Panc1 (cell line): ENCODE results near the gene FNDC10. TPM values are rescaled to one million over a fixed set of nuclear protein-coding genes. Genes with fewer than 3 reads are reported as not detected.

ENCODE experiments used
- ATAC-seq: fragments of 200-7000 bp; cut with Tn5 transposase; 2 replicates; pipeline ENCODE4 v1.9.1; 2020; ENCODE audit warnings: mild to moderate bottlenecking, moderate library complexity
- BruUV-seq: library from RNA; stranded (reverse); fragments of 400-500 nt; replicated peaks from 2 replicates; lab custom pipeline; 2021; lab: Mats Ljungman, UMichigan
- CTCF ChIA-PET: fragments of 300-600 bp; sonication (Branson Sonifier 250); formaldehyde crosslinking; loops from one replicate; lab custom pipeline; 2022; ENCODE audit warnings: antibody characterized with exemption; lab: Charles Lee
- POLR2A ChIA-PET: fragments of 300-600 bp; sonication (Branson Sonifier 250); formaldehyde crosslinking; loops from one replicate; lab custom pipeline; 2022; ENCODE audit warnings: antibody characterized with exemption; lab: Charles Lee
- DNase-seq: peaks from one replicate; pipeline ENCODE4 v3.0.0-alpha.2; 2010; ENCODE audit warnings: low read depth, low spot score
- H3K27ac ChIP-seq: 2 replicates; pipeline ENCODE4 v1.5.1; 2011; ENCODE audit warnings: mild to moderate bottlenecking, low read length, inconsistent platforms
- H3K27me3 ChIP-seq: fragments of 200-500 bp; sonication (Bioruptor generic); 2 replicates; pipeline ENCODE4 v1.6.0; 2014; ENCODE audit warnings: low read length, inconsistent platforms; ENCODE audit not compliant: control insufficient read depth, insufficient read depth
- H3K36me3 ChIP-seq: fragments of 200-500 bp; sonication (Bioruptor generic); 2 replicates; pipeline ENCODE4 v1.5.1; 2014; ENCODE audit warnings: inconsistent platforms, mild to moderate bottlenecking, low read length, moderate library complexity; ENCODE audit not compliant: control insufficient read depth, insufficient read depth
- H3K4me1 ChIP-seq: 2 replicates; pipeline ENCODE4 v1.5.1; 2011; ENCODE audit warnings: inconsistent platforms, mild to moderate bottlenecking, low read length, moderate library complexity; ENCODE audit not compliant: control insufficient read depth, insufficient read depth
- H3K4me3 ChIP-seq, 2 experiments: 2 replicates each; pipeline ENCODE4 v1.5.1; 2011 to 2012; ENCODE audit warnings: low read depth in 2 of 2, low read length in 2 of 2, mild to moderate bottlenecking in 2 of 2, inconsistent platforms in 1 of 2, moderate library complexity in 1 of 2
- H3K9me3 ChIP-seq: fragments of 200-500 bp; sonication (Bioruptor generic); 2 replicates; pipeline ENCODE4 v1.5.1; 2014; ENCODE audit warnings: low read depth, mild to moderate bottlenecking, inconsistent platforms, low read length, moderate library complexity; ENCODE audit not compliant: control insufficient read depth, insufficient read depth
- POLR2AphosphoS5 ChIP-seq: IDR thresholded peaks from 2 replicates; pipeline ENCODE4 v1.6.1; 2012; ENCODE audit warnings: mild to moderate bottlenecking, low read depth, low read length, moderate library complexity
- SIN3A ChIP-seq: IDR thresholded peaks from 2 replicates; pipeline ENCODE4 v1.6.1; 2012; ENCODE audit warnings: low read depth, mild to moderate bottlenecking, low read length, moderate library complexity, borderline replicate concordance; ENCODE audit not compliant: insufficient read depth
- TCF7L2 ChIP-seq: IDR thresholded peaks from 2 replicates; pipeline ENCODE4 v1.6.1; 2011; ENCODE audit warnings: mild to moderate bottlenecking, low read depth, low read length, inconsistent platforms
- in situ Hi-C: cut with HindIII; loops from 2 replicates; pipeline ENCODE4 v1.10.0; 2016; ENCODE audit warnings: low sequenced_read_pairs, low pct_unique_long_range_greater_than_20kb
- intact Hi-C: fragments of 100-400 bp; cut with micrococcal nuclease; formaldehyde crosslinking; loops from one replicate; pipeline ENCODE4 v1.10.0; 2022; ENCODE audit not compliant: unreplicated experiment
- total RNA-seq: library from RNA; stranded (reverse); gene quantifications from one replicate; pipeline ENCODE4 v1.2.1, GENCODE V29; 2021; ENCODE audit not compliant: unreplicated experiment
- TF ChIP-seq, protein P1 (sequence below): fragments of 450-650 bp; IDR thresholded peaks from 2 replicates; pipeline ENCODE4 v1.5.1; 2017; ENCODE audit warnings: mild to moderate bottlenecking
- TF ChIP-seq, protein P2 (sequence below), 2 experiments: IDR thresholded peaks; 2 replicates each; pipeline ENCODE4 v1.6.1; 2011 to 2012; ENCODE audit warnings: low read depth in 2 of 2, control low read depth in 1 of 2, low read length in 1 of 2, mild to moderate bottlenecking in 1 of 2, moderate library complexity in 1 of 2; ENCODE audit not compliant: insufficient read depth in 1 of 2

FNDC10 gene
- total RNA-seq, 1 experiment from 2014 or later: 16.2 TPM

- ATAC-seq: no peak
- Histone ChIP-seq H3K9me3 (no peaks in the 10 kb centered on the region), H3K36me3 (no peaks in the 10 kb centered on the region), H3K27me3 (no peaks in the 10 kb centered on the region), H3K27ac (no peak overlapping the region), H3K4me3 (no peak overlapping the region), H3K4me1 (peaks cover 16% of the 10 kb centered on the region)
- ChIA-PET POLR2A (no interaction called here), CTCF (no interaction called here)
- no TSS peak for BruUV-seq
- intact Hi-C loops: no loop called here
- no peak for TF ChIP-seq TCF7L2
- TF ChIP-seq, protein P1, sequence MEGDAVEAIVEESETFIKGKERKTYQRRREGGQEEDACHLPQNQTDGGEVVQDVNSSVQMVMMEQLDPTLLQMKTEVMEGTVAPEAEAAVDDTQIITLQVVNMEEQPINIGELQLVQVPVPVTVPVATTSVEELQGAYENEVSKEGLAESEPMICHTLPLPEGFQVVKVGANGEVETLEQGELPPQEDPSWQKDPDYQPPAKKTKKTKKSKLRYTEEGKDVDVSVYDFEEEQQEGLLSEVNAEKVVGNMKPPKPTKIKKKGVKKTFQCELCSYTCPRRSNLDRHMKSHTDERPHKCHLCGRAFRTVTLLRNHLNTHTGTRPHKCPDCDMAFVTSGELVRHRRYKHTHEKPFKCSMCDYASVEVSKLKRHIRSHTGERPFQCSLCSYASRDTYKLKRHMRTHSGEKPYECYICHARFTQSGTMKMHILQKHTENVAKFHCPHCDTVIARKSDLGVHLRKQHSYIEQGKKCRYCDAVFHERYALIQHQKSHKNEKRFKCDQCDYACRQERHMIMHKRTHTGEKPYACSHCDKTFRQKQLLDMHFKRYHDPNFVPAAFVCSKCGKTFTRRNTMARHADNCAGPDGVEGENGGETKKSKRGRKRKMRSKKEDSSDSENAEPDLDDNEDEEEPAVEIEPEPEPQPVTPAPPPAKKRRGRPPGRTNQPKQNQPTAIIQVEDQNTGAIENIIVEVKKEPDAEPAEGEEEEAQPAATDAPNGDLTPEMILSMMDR: no peak
- TF ChIP-seq, protein P2, sequence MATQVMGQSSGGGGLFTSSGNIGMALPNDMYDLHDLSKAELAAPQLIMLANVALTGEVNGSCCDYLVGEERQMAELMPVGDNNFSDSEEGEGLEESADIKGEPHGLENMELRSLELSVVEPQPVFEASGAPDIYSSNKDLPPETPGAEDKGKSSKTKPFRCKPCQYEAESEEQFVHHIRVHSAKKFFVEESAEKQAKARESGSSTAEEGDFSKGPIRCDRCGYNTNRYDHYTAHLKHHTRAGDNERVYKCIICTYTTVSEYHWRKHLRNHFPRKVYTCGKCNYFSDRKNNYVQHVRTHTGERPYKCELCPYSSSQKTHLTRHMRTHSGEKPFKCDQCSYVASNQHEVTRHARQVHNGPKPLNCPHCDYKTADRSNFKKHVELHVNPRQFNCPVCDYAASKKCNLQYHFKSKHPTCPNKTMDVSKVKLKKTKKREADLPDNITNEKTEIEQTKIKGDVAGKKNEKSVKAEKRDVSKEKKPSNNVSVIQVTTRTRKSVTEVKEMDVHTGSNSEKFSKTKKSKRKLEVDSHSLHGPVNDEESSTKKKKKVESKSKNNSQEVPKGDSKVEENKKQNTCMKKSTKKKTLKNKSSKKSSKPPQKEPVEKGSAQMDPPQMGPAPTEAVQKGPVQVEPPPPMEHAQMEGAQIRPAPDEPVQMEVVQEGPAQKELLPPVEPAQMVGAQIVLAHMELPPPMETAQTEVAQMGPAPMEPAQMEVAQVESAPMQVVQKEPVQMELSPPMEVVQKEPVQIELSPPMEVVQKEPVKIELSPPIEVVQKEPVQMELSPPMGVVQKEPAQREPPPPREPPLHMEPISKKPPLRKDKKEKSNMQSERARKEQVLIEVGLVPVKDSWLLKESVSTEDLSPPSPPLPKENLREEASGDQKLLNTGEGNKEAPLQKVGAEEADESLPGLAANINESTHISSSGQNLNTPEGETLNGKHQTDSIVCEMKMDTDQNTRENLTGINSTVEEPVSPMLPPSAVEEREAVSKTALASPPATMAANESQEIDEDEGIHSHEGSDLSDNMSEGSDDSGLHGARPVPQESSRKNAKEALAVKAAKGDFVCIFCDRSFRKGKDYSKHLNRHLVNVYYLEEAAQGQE (IDR thresholded peaks at IDR 0.05; ENCODE audit: insufficient read depth in 1 of 2, low read depth in 2 of 2, low read length in 1 of 2): no peak
- no peak for TF ChIP-seq POLR2AphosphoS5
- no peak for TF ChIP-seq SIN3A
- in situ Hi-C loops: no loop called here
- DNase-seq: no peak
Measured at GRCh38 chr1:1612104-1612400, 12.1 kb upstream of the FNDC10 start.

DNA sequence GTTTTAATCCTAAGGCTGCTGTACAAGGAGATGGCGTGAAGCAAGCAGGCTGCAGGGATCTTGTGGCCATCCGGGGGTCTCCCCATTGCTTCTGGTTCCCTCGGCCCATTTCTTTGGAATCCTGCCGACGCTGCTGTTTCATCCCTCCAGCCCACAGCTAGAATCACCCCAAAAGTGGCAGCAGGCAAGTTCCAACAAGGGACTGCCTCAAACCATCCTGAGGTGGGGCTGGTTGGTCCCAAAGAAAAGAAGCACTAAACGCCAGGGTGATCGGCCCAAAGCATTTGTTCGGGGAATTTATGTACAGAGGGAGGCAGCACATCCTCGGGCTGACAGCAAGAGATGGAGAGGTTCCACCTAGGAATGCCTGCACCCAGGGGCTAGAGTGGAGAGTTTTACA is 10.9 kb upstream of the FNDC10 start:
- Histone ChIP-seq H3K36me3 (no peaks in the 10 kb centered on the region), H3K9me3 (no peaks in the 10 kb centered on the region), H3K4me3 (no peak overlapping the region), H3K4me1 (peaks cover 10% of the 10 kb centered on the region), H3K27me3 (no peaks in the 10 kb centered on the region), H3K27ac (no peak overlapping the region)
- no TSS peak for BruUV-seq
- no peak for TF ChIP-seq POLR2AphosphoS5
- TF ChIP-seq, protein P2 (IDR thresholded peaks at IDR 0.05; ENCODE audit: insufficient read depth in 1 of 2, low read depth in 2 of 2, low read length in 1 of 2): no peak
- TF ChIP-seq SIN3A: no peak
- TF ChIP-seq TCF7L2: no peak
- TF ChIP-seq, protein P1: no peak
- POLR2A ChIA-PET: no interaction called here
- in situ Hi-C loops: no loop called here
- DNase-seq (no peak), ATAC-seq (no peak)
- intact Hi-C loops: no loop called here
- CTCF ChIA-PET: interaction anchor here (0.5 kb wide), 1 partner anchor 27 kb away, joined by 3 read pairs; no protein-coding TSS in a partner anchor
